Measurements from ENCODE around the gene TMEM101. TPM values are rescaled to one million over a fixed set of nuclear protein-coding genes. Genes with fewer than 3 reads are reported as not detected.

The TMEM101 gene
- total and polyA plus RNA-seq, 2 of the 13 experiments (the other 11 are each of a cell fraction or from before 2014, with no cell fraction given) = 72.0 to 100 TPM

- TF ChIP-seq ZBED4 (CRISPR knock-in tag; IDR thresholded peaks at IDR 0.05; ENCODE audit: borderline replicate concordance) (no peak), PAX8 (CRISPR knock-in tag; IDR thresholded peaks at IDR 0.05; ENCODE audit: borderline replicate concordance) (0 out of 2 replicates have a peak, but pooled peaks have one; percentile 49), CENPT (CRISPR knock-in tag; IDR thresholded peaks at IDR 0.05; ENCODE audit: low read depth) (peak; percentile 53; the same call in 1 of the 2 replicates), ZNF879 (CRISPR knock-in tag; IDR thresholded peaks at IDR 0.05) (no peak), ZNF280B (CRISPR knock-in tag; IDR thresholded peaks at IDR 0.05; ENCODE audit: borderline replicate concordance) (no peak), ZFP1 (CRISPR knock-in tag; IDR thresholded peaks at IDR 0.05) (no peak), HNRNPL (IDR thresholded peaks at IDR 0.05; ENCODE audit: low read depth, low read length) (peak; percentile 63; the same call in 1 of the 2 replicates), MED13 (CRISPR knock-in tag; IDR thresholded peaks at IDR 0.05) (no peak), SNAPC5 (CRISPR knock-in tag; IDR thresholded peaks at IDR 0.05; ENCODE audit: borderline replicate concordance) (peak; percentile 58; the same call in 1 of the 2 replicates), ZNF333 (CRISPR knock-in tag; IDR thresholded peaks at IDR 0.05; ENCODE audit: borderline replicate concordance) (0 out of 2 replicates have a peak, but pooled peaks have one; percentile 76), GABPA (IDR thresholded peaks at IDR 0.05; ENCODE audit: low read depth, low read length) (no peak), GABPA (CRISPR knock-in tag; IDR thresholded peaks at IDR 0.05; ENCODE audit: low read depth) (peak; percentile 15; the same call in 1 of the 2 replicates), ZNF407 (CRISPR knock-in tag; IDR thresholded peaks at IDR 0.05; ENCODE audit: not compliant biosample characterization) (peak; percentile 11), TAF15 (IDR thresholded peaks at IDR 0.05; ENCODE audit: low read depth, low read length, poor library complexity, severe bottlenecking) (peak; percentile 75), BRD4 (CRISPR knock-in tag; IDR thresholded peaks at IDR 0.05) (no peak; the same call in 1 of the 2 replicates)
These were observed 9.8 kb downstream of the TMEM101 start (continued) for GRCh38 chr17:44004761-44005526.

Measured in HepG2 (cell line).